Trophoblast cell (in vitro differentiated cells and primary cell): ENCODE data around the gene RIPOR2.

Source experiments
- DNase-seq, 2 donors: peaks; one replicate each; pipeline ENCODE4 v3.0.0-alpha.2; 2016
- H2AFZ ChIP-seq: 2 replicates; pipeline ENCODE4 v1.6.1; 2013; ENCODE audit warnings: low read length, moderate library complexity, mild to moderate bottlenecking; ENCODE audit not compliant: insufficient read depth, poor library complexity
- H2AK5ac ChIP-seq: 2 replicates; pipeline ENCODE4 v1.6.1; 2013; ENCODE audit warnings: mild to moderate bottlenecking, low read length
- H2BK120ac ChIP-seq: 2 replicates; pipeline ENCODE4 v1.6.1; 2013; ENCODE audit warnings: low read length, mild to moderate bottlenecking, moderate library complexity; ENCODE audit not compliant: insufficient read depth, poor library complexity
- H2BK12ac ChIP-seq: 2 replicates; pipeline ENCODE4 v1.6.1; 2013; ENCODE audit warnings: mild to moderate bottlenecking, low read length, moderate library complexity
- H2BK5ac ChIP-seq: 2 replicates; pipeline ENCODE4 v1.6.1; 2013; ENCODE audit warnings: low read length, low read depth, moderate library complexity, mild to moderate bottlenecking; ENCODE audit not compliant: poor library complexity
- H3K14ac ChIP-seq: 2 replicates; pipeline ENCODE4 v1.6.1; 2013; ENCODE audit warnings: mild to moderate bottlenecking, low read length
- H3K18ac ChIP-seq: 2 replicates; pipeline ENCODE4 v1.6.1; 2013; ENCODE audit warnings: mild to moderate bottlenecking, low read length
- H3K23ac ChIP-seq: 2 replicates; pipeline ENCODE4 v1.6.1; 2013; ENCODE audit warnings: low read length
- H3K27ac ChIP-seq: 2 replicates; pipeline ENCODE4 v1.5.1; 2013; ENCODE audit warnings: low read depth, mild to moderate bottlenecking, inconsistent platforms, low read length, moderate library complexity
- H3K27me3 ChIP-seq: 2 replicates; pipeline ENCODE4 v1.6.1; 2013; ENCODE audit warnings: inconsistent platforms, mild to moderate bottlenecking, low read length, moderate library complexity; ENCODE audit not compliant: insufficient read depth
- H3K36me3 ChIP-seq, 2 experiments: 1 replicate in 1 of 2; 2 replicates in 1 of 2; pipeline ENCODE4 v1.6.1; 2013; ENCODE audit warnings: low read length in 2 of 2, mild to moderate bottlenecking in 2 of 2, moderate library complexity in 1 of 2; ENCODE audit not compliant: insufficient read depth in 2 of 2, control insufficient read depth in 1 of 2
- H3K4ac ChIP-seq: 2 replicates; pipeline ENCODE4 v1.6.1; 2013; ENCODE audit warnings: low read depth, mild to moderate bottlenecking, low read length, moderate library complexity
- H3K4me1 ChIP-seq, 2 experiments: 1 replicate in 1 of 2; 2 replicates in 1 of 2; pipeline ENCODE4 v1.6.1; 2013; ENCODE audit warnings: low read length in 2 of 2, mild to moderate bottlenecking in 2 of 2, moderate library complexity in 1 of 2; ENCODE audit not compliant: insufficient read depth in 2 of 2, control insufficient read depth in 1 of 2
- H3K4me2 ChIP-seq: 2 replicates; pipeline ENCODE4 v1.6.1; 2013; ENCODE audit warnings: inconsistent platforms, mild to moderate bottlenecking, low read length, moderate library complexity
- H3K4me3 ChIP-seq: 2 replicates; pipeline ENCODE4 v1.5.1; 2013; ENCODE audit warnings: mild to moderate bottlenecking, low read depth, low read length, inconsistent platforms
- H3K79me1 ChIP-seq: one replicate; pipeline ENCODE4 v1.6.1; 2013; ENCODE audit warnings: low read length
- H3K79me2 ChIP-seq: 2 replicates; pipeline ENCODE4 v1.6.1; 2013; ENCODE audit warnings: low read length, mild to moderate bottlenecking; ENCODE audit not compliant: control insufficient read depth, insufficient read depth, poor library complexity
- H3K9ac ChIP-seq: 2 replicates; pipeline ENCODE4 v1.6.1; 2013; ENCODE audit warnings: mild to moderate bottlenecking, low read length
- H3K9me3 ChIP-seq: 2 replicates; pipeline ENCODE4 v1.6.1; 2013; ENCODE audit warnings: low read depth, mild to moderate bottlenecking, control low read depth, inconsistent platforms, low read length; ENCODE audit not compliant: insufficient read depth
- H4K12ac ChIP-seq: 2 replicates; pipeline ENCODE4 v1.6.1; 2013; ENCODE audit warnings: low read depth, mild to moderate bottlenecking, low read length, moderate library complexity
- H4K8ac ChIP-seq: 2 replicates; pipeline ENCODE4 v1.6.1; 2013; ENCODE audit warnings: low read depth, mild to moderate bottlenecking, low read length, moderate library complexity
- H4K91ac ChIP-seq: one replicate; pipeline ENCODE4 v1.6.1; 2013; ENCODE audit warnings: low read depth, mild to moderate bottlenecking, low read length, moderate library complexity
- whole genome bisulfite sequencing: extraction: QIAGEN DNeasy Blood & Tissue Kit; methylation state at CpG from one replicate; pipeline ENCODE4 v1.1.7; 2013; ENCODE audit warnings: missing lambda C conversion rate; ENCODE audit not compliant: insufficient read length, insufficient coverage; ENCODE audit errors: extremely low coverage; 5-methylcytosine and 5-hydroxymethylcytosine counted together

Gene RIPOR2

GRCh38 chr6:24875534-24875901 is 60.2 kb downstream of the RIPOR2 start:
- Histone ChIP-seq H3K9me3 (no peaks in the 10 kb centered on the region), H3K18ac (peak overlapping the region; percentile 14), H3K27ac (peak overlapping the region; percentile 60), H2BK12ac (peak overlapping the region; percentile 84), H4K91ac (peak overlapping the region; percentile 66), H3K36me3 (peaks cover 4 to 5% of the 10 kb centered on the region in 2 experiments), H3K4ac (peak overlapping the region; percentile 65), H3K14ac (peak overlapping the region; percentile 64), H4K8ac (peak overlapping the region; percentile 50), H3K79me2 (peaks cover 1% of the 10 kb centered on the region), H3K4me3 (no peak overlapping the region), H2BK120ac (no peak overlapping the region), H3K4me1 (peaks cover 2 to 24% of the 10 kb centered on the region in 2 experiments), H2AK5ac (no peak overlapping the region), H3K27me3 (no peaks in the 10 kb centered on the region), H2BK5ac (peak overlapping the region; percentile 11), H3K79me1 (peaks cover 27% of the 10 kb centered on the region), H3K9ac (no peak overlapping the region), H3K4me2 (no peak overlapping the region), H3K23ac (no peak overlapping the region), H4K12ac (no peak overlapping the region), H2AFZ (no peak overlapping the region)
- DNase-seq = no peak
- no CpG with 5 or more reads among the region's 9 CpGs for WGBS

GRCh38 chr6:24874776-24875533 is 60.8 kb downstream of the RIPOR2 start:
- Histone ChIP-seq H2AFZ (no peak overlapping the region), H3K14ac (peak overlapping the region; percentile 69), H2AK5ac (peak overlapping the region; percentile 82), H3K23ac (no peak overlapping the region), H3K27ac (no peak overlapping the region), H4K8ac (no peak overlapping the region), H2BK120ac (no peak overlapping the region), H3K9me3 (no peaks in the 10 kb centered on the region), H4K91ac (no peak overlapping the region), H3K79me1 (peaks cover 27% of the 10 kb centered on the region), H3K4ac (peak overlapping the region; percentile 37), H3K4me2 (no peak overlapping the region), H2BK5ac (peak overlapping the region; percentile 11), H3K4me1 (peaks cover 2 to 24% of the 10 kb centered on the region in 2 experiments), H3K18ac (no peak overlapping the region), H3K79me2 (peaks cover 1% of the 10 kb centered on the region), H3K27me3 (no peaks in the 10 kb centered on the region), H4K12ac (no peak overlapping the region), H3K9ac (no peak overlapping the region), H2BK12ac (peak overlapping the region; percentile 81), H3K4me3 (no peak overlapping the region), H3K36me3 (peaks cover 5 to 7% of the 10 kb centered on the region in 2 experiments)
- DNase-seq = no peak
- WGBS = no CpG with 5 or more reads among the region's 7 CpGs

DNA sequence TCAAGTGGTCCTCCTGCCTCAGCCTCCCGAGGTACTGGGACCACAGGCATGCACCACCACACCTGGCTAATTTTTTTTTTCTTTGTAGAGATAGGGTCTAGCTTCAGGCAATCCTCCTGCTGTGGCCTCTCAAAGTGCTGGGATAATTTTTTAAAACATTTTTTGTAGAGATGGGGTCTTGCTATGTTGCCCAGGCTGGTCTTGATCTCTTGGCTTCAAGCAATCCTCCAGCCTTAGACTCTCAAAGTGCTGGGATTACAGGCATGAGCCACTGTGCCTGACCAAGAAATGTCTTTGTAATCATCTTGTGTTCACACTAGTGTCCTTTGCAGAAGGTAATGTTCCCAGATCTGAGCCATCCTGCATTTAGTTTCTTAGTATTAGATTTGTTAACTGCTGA is 61.6 kb downstream of the RIPOR2 start:
- Histone ChIP-seq H3K36me3 (peaks cover 5 to 7% of the 10 kb centered on the region in 2 experiments), H3K14ac (peak overlapping the region; percentile 57), H3K9me3 (no peaks in the 10 kb centered on the region), H3K4me2 (no peak overlapping the region), H4K91ac (peak overlapping the region; percentile 66), H3K79me2 (peaks cover 1% of the 10 kb centered on the region), H2BK5ac (no peak overlapping the region), H3K27me3 (no peaks in the 10 kb centered on the region), H4K12ac (no peak overlapping the region), H3K18ac (peak overlapping the region; percentile 80), H2AFZ (no peak overlapping the region), H3K27ac (peak overlapping the region; percentile 91), H4K8ac (peak overlapping the region; percentile 72), H3K9ac (no peak overlapping the region), H3K4me3 (no peak overlapping the region), H2BK12ac (peak overlapping the region; percentile 86), H2BK120ac (peak overlapping the region; percentile 83), H3K4ac (no peak overlapping the region), H2AK5ac (peak overlapping the region; percentile 95), H3K23ac (no peak overlapping the region), H3K79me1 (peaks cover 25% of the 10 kb centered on the region), H3K4me1 (peaks cover 2 to 21% of the 10 kb centered on the region in 2 experiments)
- DNase-seq = no peak
- no CpG with 5 or more reads among the region's 1 CpG for WGBS

DNA sequence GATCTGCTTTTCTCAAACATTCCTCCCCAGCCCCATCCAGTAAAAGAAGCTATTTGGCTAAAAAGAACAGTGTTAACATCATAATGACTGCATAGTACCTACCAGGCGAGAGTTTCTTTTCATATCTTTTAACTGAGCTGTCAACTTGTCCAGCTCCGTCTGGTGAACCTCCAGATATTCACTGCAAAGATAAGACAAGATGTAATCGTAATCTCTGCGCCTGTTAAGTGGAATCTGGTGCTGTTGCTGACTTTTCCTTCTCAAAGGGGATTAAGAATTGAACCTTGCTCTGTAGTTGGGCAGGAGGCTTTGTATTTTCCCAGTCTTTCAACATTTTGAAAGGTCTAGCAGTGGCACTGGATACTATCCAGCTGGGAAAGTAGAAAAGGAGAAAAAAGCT is 63.0 kb downstream of the RIPOR2 start:
- Histone ChIP-seq H2BK12ac (no peak overlapping the region), H3K27me3 (no peaks in the 10 kb centered on the region), H3K4me2 (no peak overlapping the region), H2BK120ac (no peak overlapping the region), H3K36me3 (peaks cover 5 to 13% of the 10 kb centered on the region in 2 experiments), H3K23ac (no peak overlapping the region), H3K79me2 (peaks cover 1% of the 10 kb centered on the region), H3K14ac (no peak overlapping the region), H3K9me3 (no peaks in the 10 kb centered on the region), H2BK5ac (no peak overlapping the region), H4K12ac (no peak overlapping the region), H3K27ac (peak overlapping the region; percentile 91), H3K4me3 (no peak overlapping the region), H3K18ac (no peak overlapping the region), H3K9ac (no peak overlapping the region), H3K79me1 (peaks cover 21% of the 10 kb centered on the region), H4K8ac (no peak overlapping the region), H2AFZ (no peak overlapping the region), H4K91ac (no peak overlapping the region), H3K4me1 (peaks cover 2 to 21% of the 10 kb centered on the region in 2 experiments), H3K4ac (no peak overlapping the region), H2AK5ac (no peak overlapping the region)
- DNase-seq = peak in 1 of 2 donors; percentile 32
- no CpG with 5 or more reads among the region's 4 CpGs for WGBS
